Islet of Langerhans (tissue), 1 donor: ENCODE results near the gene MTF1.
A peak's percentile ranks its signal among the peaks of the same experiment; 100 is the strongest.
"Not testable (repeated sequence)": the region's sequence is repeated elsewhere in the genome, so short reads cannot be mapped to it uniquely, and the experiment has no call there.

Experiments used
- FAIRE-seq: peaks from one replicate; lab custom pipeline; 2011; peaks lifted over from hg19 to GRCh38; lab: Jason Lieb, UNC

MTF1 gene

GRCh38 chr1:37859507-37860345 lies at the start of gene MTF1:
Gene MTF1, minus strand, starts transcription at chr1:37859592. Its CDS starts 1,934 bp downstream, at chr1:37857658.
- no peak for FAIRE-seq

DNA sequence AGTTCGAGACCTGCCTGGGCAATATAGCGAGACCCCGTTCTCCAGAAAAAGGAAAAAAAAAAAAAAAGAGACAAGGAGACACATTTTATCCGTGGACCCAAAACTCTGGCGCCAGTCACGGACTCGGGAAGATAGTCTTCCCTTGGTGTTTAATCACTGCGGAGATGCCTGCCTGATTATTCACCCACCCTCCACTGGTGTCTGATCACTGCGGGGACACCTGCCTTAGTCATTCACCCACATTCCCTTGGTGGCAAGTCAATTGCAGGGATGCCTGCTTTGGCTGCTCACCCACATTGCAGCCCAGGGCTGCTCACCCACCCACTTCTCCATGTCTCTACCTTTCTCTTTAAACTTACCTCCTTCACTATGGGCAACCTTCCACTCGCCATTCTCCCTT lies 49.1 kb upstream of the MTF1 start:
- not testable (repeated sequence) for FAIRE-seq

DNA sequence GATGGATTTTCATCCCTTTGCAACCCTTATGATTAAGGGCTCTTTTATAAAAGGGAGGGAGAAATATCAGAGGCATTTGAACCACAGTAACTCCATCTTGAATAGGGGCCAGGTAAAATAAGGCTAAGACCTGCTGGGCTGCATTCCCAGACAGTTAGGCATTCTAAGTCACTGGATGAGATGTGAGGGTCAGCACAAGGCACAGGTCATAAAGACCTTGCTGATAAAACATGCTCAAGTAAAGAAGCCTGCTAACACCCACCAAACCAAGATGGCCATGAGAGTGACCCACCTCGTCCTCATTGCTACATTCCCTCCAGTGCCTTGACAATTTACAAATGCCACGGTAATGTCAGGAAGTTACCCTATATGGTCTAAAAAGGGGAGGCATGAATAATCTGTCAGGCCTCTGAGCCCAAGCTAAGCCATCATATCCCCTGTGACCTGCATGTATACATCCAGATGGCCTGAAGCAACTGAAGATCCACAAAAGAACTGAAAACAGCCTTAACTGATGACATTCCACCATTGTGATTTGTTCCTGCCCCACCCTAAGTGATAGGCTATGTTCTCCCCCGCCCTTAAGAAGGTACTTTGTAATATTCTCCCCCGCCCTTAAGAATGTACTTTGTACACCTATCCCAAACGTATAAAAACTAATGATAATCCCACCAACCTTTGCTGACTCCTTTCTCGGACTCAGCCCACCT lies 48.2 kb upstream of the MTF1 start:
- not testable (repeated sequence) for FAIRE-seq

GRCh38 chr1:37906591-37906990 lies 47.2 kb upstream of the MTF1 start:
- not testable (repeated sequence) for FAIRE-seq

DNA sequence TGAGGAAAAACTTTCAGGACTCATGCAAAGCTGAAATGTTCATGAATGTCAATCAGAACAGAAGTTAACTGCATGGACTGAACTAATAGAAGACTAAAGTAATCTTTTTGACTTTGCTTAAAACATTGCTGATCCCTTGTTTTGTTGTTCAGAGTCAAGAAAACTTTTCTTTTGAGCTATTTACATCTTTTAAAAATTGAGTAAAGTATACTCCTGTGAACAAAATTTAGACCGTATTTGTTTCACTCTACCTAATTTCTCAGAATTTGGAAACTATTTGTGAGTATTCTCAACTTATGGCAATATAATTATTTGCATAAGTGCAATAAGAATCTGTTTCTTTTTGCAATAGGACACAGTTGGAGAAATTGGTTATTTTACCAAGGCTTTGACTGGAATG lies 46.3 kb upstream of the MTF1 start:
- no peak for FAIRE-seq

- not testable (repeated sequence) for FAIRE-seq
Measured at GRCh38 chr1:37903921-37904320, 44.5 kb upstream of the MTF1 start.

- FAIRE-seq: no peak
Measured at GRCh38 chr1:37902983-37903382, 43.6 kb upstream of the MTF1 start.

DNA sequence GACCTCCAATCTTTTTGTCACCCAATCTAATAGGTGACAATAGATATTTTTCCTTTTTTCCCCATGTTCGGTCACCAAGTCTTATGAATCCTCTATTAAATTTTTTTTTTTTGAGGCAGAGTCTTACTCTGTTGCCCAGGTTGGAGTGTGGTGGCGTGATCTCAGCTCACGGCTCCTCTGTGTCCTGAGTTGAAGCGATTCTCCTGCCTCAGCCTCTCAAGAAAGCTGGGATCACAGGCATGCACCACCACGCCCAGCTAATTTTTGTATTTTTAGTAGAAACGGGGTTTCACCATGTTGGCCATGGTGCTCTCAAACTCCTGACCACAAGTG lies 42.5 kb upstream of the MTF1 start:
- no peak for FAIRE-seq

DNA sequence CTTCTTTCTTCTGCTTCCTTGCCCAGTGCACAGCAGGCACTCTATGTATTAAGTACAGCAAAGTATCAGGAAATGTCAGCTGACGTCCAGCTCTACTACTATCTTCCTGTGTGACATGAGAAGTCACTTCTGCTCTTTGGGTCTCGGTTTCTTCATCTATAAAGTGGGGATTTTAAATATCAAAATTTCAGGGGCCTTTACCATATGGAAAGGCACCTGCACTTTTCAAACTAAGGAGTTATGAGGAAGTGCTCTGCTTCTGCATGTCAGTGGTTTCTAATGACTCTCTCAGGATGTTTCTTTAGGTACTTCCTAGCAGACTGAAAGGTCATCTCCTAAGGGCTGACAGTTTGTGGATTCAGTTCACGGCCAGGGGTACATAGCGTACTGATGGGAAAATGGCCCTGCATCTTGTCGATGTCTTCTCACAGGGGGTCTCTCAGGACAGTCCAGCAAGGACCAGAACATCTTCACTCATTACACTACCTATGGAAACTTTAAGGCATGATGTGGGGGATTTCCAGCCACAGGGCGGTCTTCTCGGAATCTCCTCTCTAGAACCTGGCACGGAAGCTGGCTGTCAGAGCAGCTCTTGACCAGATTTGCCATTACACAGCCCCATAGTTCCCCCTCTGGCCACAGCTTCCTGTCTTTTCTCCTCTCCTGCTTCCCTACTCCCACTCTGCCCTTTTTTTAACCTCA lies 42.0 kb upstream of the MTF1 start:
- no peak for FAIRE-seq

- not testable (repeated sequence) for FAIRE-seq
Measured at GRCh38 chr1:37897563-37897962, 38.2 kb upstream of the MTF1 start.

DNA sequence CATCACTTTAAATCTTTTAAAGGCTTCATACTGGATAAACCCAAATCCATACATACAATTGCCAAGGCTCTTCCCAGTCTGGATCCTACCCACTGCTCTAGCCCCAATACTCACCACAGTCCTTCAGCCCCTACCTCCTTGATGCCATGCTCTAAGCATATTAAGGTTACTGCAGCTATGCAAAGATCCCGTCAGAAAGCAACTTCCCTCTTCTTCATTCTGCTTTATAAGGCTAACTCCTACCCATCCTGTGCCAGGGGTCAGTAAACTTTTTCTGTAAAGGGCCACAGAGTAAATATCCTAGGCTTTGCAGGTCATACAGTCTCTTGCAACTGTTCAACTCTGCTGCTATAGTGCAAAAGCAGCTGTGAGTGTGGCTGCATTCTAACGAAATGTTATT lies 34.3 kb upstream of the MTF1 start:
- no peak for FAIRE-seq

DNA sequence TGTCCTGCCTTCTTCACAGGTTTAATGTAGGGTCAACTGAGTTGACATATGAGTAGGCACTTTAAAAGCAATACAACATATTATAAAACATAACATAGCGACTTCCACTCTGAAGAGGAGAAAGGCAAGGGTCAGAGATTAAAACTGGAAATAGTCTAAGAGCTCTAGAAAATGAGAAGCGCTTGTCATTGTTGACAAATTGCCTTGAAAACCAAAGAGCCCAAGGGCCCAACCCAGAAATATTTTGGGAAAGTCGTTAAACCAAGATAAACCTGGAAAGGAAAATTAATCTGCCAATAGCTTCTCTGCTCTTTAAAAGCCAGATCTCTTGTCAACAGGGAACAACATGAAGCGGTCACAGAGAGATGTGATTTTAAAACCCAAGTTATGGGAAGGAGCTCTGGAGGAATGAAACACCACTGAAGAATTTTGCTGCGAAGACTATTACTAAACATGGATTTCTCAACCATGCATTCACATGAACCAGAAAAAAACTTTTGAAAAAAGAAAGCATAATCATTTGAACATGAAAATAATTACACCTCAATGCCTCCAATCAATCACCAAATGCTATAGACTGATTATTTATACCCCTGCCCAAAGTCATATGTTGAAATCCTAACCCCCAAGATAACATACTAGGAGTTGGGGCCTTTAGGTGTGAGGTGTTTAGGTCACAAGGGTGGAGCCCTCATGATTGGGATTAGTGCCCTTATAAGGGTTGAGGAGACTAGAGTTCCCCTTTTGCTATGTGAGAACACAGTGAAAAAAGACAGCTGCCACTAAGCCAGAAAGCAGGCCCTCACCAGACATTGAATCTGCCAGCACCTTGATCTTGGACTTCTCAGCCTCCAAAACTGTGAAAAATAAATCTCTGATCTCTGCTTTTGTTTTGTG lies 33.0 kb upstream of the MTF1 start:
- no peak for FAIRE-seq

DNA sequence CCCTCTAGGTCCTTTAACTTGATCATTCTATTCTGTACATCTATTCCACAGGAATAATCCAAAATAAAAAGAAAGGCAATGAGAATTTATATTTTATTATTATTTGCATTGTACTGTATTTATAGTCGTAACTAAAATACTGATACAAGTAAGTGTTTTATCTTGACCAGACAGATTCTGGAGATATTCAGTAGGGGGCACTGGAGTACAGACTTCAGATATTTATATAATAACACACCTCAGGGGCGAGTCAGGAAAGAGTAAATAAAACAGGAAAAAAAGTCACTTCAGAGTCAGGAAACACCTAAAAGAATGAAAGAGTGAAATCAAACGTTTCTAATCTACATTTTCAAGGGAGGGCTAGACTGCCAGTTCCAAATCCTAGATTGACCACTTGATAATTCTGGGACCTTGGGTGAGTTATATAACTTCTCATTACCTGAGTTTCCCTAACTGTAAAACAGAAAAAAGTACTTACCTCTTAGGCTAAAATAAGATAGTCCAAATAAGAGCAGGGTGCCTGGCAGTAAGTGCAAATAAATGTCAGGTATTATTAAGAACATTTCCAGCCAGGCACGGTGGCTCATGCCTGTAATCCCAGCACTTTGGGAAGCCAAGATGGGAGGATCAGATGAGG lies 31.1 kb upstream of the MTF1 start:
- peak; percentile 89 for FAIRE-seq

DNA sequence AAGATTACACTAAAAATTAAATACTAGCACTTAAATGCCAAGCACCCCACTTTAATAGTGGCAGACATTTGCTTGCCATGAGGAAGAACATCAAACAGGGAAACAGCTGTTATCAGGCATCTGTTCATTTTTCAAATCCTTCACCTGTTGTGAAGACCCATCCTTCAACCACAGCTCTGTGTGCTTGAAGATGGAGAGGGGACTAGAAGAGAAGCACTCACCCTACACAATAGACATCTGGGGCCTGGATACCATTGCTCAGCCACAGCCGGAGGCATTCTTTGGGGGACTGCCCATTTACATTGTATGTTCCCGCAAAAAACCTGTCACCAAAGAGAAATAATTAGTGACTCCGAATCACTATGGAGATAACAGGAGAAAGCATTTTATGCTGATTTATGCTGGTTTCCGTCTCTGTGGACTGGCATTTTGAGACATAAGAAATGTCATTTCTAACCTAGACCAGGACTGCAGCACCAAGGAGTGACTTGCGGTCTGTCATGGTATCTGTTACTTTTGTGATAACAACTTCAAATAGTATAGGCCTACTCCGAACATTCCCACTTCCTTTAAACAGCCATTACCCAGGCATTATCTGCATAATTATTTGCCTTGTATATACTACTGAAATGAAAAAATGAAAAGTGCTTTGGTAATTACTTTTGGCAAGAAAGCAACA lies 28.8 kb upstream of the MTF1 start:
- FAIRE-seq: no peak

- no peak for FAIRE-seq
Measured at GRCh38 chr1:37884145-37884544, 24.8 kb upstream of the MTF1 start.

DNA sequence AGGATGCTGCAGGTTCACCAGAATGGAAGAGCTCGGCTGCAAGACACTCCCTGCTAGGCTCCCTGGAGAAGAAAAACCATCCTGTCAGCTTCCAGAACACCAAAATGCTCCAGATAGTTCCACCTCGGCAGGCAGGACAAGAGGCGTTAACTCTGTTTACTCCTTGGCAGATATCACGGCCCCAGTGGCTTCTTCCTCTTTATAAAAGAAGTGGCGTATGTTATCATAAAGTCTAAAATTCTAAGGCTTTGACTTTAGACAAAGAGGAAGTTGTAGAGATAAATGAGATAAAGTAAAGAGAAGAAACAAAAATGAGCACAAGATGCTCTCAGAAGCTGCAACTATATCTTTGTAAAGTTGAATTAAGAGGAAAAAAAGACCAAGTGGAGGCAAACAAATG lies 24.3 kb upstream of the MTF1 start:
- no peak for FAIRE-seq

DNA sequence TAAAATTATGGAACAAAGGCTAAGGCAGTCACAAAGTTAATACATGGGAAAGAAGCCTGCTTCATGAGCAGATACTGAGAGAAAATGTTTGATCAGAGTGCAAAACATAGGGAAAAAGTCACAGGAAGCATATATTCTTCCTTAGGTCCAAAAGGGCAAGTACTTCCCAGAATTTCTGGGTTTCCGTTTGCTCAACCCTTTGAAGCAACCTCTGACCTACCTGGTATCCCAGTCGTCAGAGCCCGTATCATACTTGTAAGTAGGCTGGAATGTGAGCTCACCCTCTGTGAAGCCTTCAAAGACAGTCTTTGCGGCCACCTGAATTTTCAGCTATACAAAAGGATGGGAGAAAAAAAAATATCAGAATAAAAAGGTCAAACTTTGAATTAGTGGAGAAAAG lies 20.5 kb upstream of the MTF1 start:
- no peak for FAIRE-seq

GRCh38 chr1:37878071-37878470 lies 18.7 kb upstream of the MTF1 start:
- FAIRE-seq: no peak

DNA sequence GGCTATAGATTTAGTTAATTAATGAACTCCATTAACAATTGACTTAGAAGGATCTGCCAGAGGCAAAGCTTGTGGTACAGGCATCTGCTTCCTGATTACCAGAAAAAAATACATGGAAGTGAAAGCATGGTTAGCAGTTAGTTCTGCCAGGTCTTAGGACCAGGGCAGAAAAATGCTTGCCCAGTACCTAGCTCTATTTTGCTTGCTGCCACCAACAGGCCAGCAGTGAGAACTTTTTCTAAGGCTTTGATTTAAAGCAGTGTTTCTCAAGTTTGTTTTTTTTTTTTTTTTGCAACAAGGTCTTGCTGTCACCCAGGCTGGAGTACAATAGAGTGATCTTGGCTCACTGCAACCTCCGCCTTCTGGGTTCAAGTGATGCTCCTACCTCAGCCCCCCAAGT lies 16.4 kb upstream of the MTF1 start:
- FAIRE-seq: no peak

DNA sequence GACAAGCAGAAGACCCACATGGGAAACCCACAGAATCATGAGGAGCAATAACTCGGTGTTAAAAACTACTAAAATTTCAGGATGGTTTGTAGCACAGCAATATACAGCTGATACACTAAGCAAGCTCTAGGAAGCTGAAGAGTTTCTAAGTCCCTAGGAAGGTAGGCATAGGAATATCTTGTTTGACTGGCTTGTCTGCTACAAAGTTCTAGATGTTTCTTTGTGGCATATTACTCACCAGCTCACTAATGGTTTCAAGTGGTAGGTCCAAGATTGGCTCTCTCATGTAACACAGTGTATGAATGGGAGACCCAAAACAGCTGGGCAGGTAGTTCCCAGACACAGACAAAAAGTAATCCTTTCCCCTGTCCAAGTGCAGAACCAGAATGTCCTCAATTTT lies 13.3 kb upstream of the MTF1 start:
- no peak for FAIRE-seq

DNA sequence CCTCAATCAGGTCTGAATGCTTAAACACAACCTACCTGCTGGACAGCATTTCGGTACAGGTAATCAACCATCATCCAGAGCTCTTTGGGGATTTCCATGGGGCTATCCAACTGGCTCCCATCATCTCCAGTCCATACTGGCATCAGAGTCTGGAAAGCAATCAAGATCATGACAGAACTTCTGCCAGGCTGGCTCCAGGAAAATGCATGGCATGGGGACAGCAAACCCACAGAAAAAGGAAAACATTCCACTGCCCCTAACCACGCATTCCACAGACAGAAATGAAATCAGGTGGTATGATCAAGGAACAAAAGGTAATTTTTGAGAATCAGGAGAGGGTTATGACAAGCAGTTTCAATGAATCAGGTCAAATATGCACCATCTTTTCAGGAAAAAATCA lies 9.1 kb upstream of the MTF1 start:
- FAIRE-seq: no peak
